ENCODE measurements around the gene THUMPD3. TPM values are rescaled to one million over a fixed set of nuclear protein-coding genes. Genes with fewer than 3 reads are reported as not detected.

Gene THUMPD3
- total and polyA plus RNA-seq, 4 donors = 20.1 to 24.5 (median 21.6) TPM

GRCh38 chr3:9398700-9399336, 36.0 kb downstream of the THUMPD3 start:
- peak overlapping the region; percentile 68 to 87 (median 85) for H3K4me3 ChIP-seq (ENCODE audit: low read depth in 1 of 3, low read length in 3 of 3)
- peaks cover 0 to 4% (median 2%) of the 10 kb centered on the region in 4 donors for H3K36me3 ChIP-seq (ENCODE audit: control insufficient read depth in 4 of 4, insufficient read depth in 3 of 4, low read depth in 1 of 4, low read length in 3 of 4)
- H3K9ac ChIP-seq (ENCODE audit: low read depth in 1 of 2, low read length in 2 of 2) = peak overlapping the region; percentile 85 to 93
- H3K9me3 ChIP-seq (ENCODE audit: control insufficient read depth in 4 of 4, low read length in 3 of 4) = no peaks in the 10 kb centered on the region
- peak overlapping the region; percentile 96 to 98 for H3K27ac ChIP-seq (ENCODE audit: low read depth in 1 of 2, low read length in 2 of 2)
- no peak for DNase-seq (ENCODE audit: low spot score)
- 0% methylated on average over 7 of the region's 7 CpGs for WGBS
- H3K4me1 ChIP-seq (ENCODE audit: control insufficient read depth in 4 of 4, insufficient read depth in 4 of 4, low read length in 3 of 4) = peaks cover 6 to 65% (median 60%) of the 10 kb centered on the region in 4 donors
- no peak for TF ChIP-seq REST (IDR thresholded peaks at IDR 0.05)
- TF ChIP-seq YY1 (IDR thresholded peaks at IDR 0.05) = peak; percentile 12
- no peaks in the 10 kb centered on the region for H3K27me3 ChIP-seq (ENCODE audit: control insufficient read depth in 4 of 4, insufficient read depth in 4 of 4, low read length in 3 of 4)

GRCh38 chr3:9399337-9399703, 36.5 kb downstream of the THUMPD3 start:
- peak overlapping the region; percentile 68 to 87 (median 85) for H3K4me3 ChIP-seq (ENCODE audit: low read depth in 1 of 3, low read length in 3 of 3)
- no peaks in the 10 kb centered on the region for H3K27me3 ChIP-seq (ENCODE audit: control insufficient read depth in 4 of 4, insufficient read depth in 4 of 4, low read length in 3 of 4)
- no peak for DNase-seq (ENCODE audit: low spot score)
- peaks cover 6 to 65% (median 62%) of the 10 kb centered on the region in 4 donors for H3K4me1 ChIP-seq (ENCODE audit: control insufficient read depth in 4 of 4, insufficient read depth in 4 of 4, low read length in 3 of 4)
- H3K27ac ChIP-seq (ENCODE audit: low read depth in 1 of 2, low read length in 2 of 2) = peak overlapping the region; percentile 96 to 98
- H3K9ac ChIP-seq (ENCODE audit: low read depth in 1 of 2, low read length in 2 of 2) = peak overlapping the region; percentile 85 to 93
- H3K36me3 ChIP-seq (ENCODE audit: control insufficient read depth in 4 of 4, insufficient read depth in 3 of 4, low read depth in 1 of 4, low read length in 3 of 4) = peaks cover 0 to 4% (median 2%) of the 10 kb centered on the region in 4 donors
- no peaks in the 10 kb centered on the region for H3K9me3 ChIP-seq (ENCODE audit: control insufficient read depth in 4 of 4, low read length in 3 of 4)
- WGBS = under 1% methylated on average over 2 of the region's 2 CpGs
- TF ChIP-seq YY1 (IDR thresholded peaks at IDR 0.05) = no peak
- no peak for TF ChIP-seq RAD21 (IDR thresholded peaks at IDR 0.05)
- TF ChIP-seq CTCF (IDR thresholded peaks at IDR 0.05; ENCODE audit: low read depth, low read length, missing input control) = no peak
- TF ChIP-seq HNF4G (IDR thresholded peaks at IDR 0.05) = no peak
- no peak for TF ChIP-seq HNF4A (conservative IDR thresholded peaks at IDR 0.05)
- TF ChIP-seq SP1 (IDR thresholded peaks at IDR 0.05) = no peak
- TF ChIP-seq ATF3 (IDR thresholded peaks at IDR 0.05) = no peak
- no peak for TF ChIP-seq NR2F2 (IDR thresholded peaks at IDR 0.05)
- no peak for TF ChIP-seq MAX (IDR thresholded peaks at IDR 0.05)
- no peak for TF ChIP-seq RXRA (IDR thresholded peaks at IDR 0.05)
- TF ChIP-seq FOXA1 (IDR thresholded peaks at IDR 0.05) = no peak
- TF ChIP-seq GABPA (IDR thresholded peaks at IDR 0.05 in 1 of 2, conservative IDR thresholded peaks at IDR 0.05 in 1 of 2) = no peak
- TF ChIP-seq EGR1 (IDR thresholded peaks at IDR 0.05; ENCODE audit: low read depth in 2 of 2) = no peak
- no peak for TF ChIP-seq ZBTB33 (IDR thresholded peaks at IDR 0.05)
- no peak for TF ChIP-seq FOXA2 (IDR thresholded peaks at IDR 0.05)
- TF ChIP-seq JUND (IDR thresholded peaks at IDR 0.05) = no peak
- TF ChIP-seq TAF1 (conservative IDR thresholded peaks at IDR 0.05) = no peak
